HepG2 (cell line): ENCODE results near the gene CHPF. TPM values are rescaled to one million over a fixed set of nuclear protein-coding genes. Genes with fewer than 3 reads are reported as not detected.

Source experiments
- AGO1 ChIP-seq: fragments of 200-400 bp; formaldehyde crosslinking; IDR thresholded peaks from 2 replicates; pipeline ENCODE4 v1.6.1; 2017; ENCODE audit warnings: mild to moderate bottlenecking, low read depth, low read length, moderate library complexity; ENCODE audit not compliant: poor library complexity, severe bottlenecking
- CAMTA2 ChIP-seq: sonication (generic); formaldehyde crosslinking; IDR thresholded peaks from 2 replicates; pipeline ENCODE4 v1.4.0; 2020; ENCODE audit warnings: mild to moderate bottlenecking, missing genetic modification reagents, borderline replicate concordance
- MIER3 ChIP-seq: IDR thresholded peaks from 2 replicates; pipeline ENCODE4 v1.6.1; 2016; ENCODE audit warnings: missing compliant biosample characterization, borderline replicate concordance
- MXI1 ChIP-seq: IDR thresholded peaks from 3 replicates; pipeline ENCODE4 v1.6.1; 2012; ENCODE audit warnings: low read depth, low read length, inconsistent platforms, borderline replicate concordance
- PHF20 ChIP-seq: sonication (generic); formaldehyde crosslinking; IDR thresholded peaks from 2 replicates; pipeline ENCODE4 v1.5.0; 2020; ENCODE audit warnings: mild to moderate bottlenecking, missing genetic modification reagents
- PHF8 ChIP-seq: sonication (generic); formaldehyde crosslinking; IDR thresholded peaks from 2 replicates; pipeline ENCODE4 v1.5.0; 2020; ENCODE audit warnings: missing genetic modification reagents
- RBM22 ChIP-seq: fragments of 200-400 bp; formaldehyde crosslinking; optimal IDR thresholded peaks from 2 replicates; pipeline ENCODE3; 2017; ENCODE audit warnings: mild to moderate bottlenecking, low read length, moderate library complexity
- SIX1 ChIP-seq: sonication (generic); formaldehyde crosslinking; IDR thresholded peaks from 2 replicates; pipeline ENCODE4 v1.4.0; 2020; ENCODE audit warnings: missing genetic modification reagents, borderline replicate concordance
- TBL1XR1 ChIP-seq: fragments of 150-350 bp; IDR thresholded peaks from 2 replicates; pipeline ENCODE4 v1.6.1; 2014; ENCODE audit warnings: borderline replicate concordance, low read length; ENCODE audit not compliant: partially characterized antibody
- ZFP36L2 ChIP-seq: sonication (generic); formaldehyde crosslinking; IDR thresholded peaks from 2 replicates; pipeline ENCODE4 v1.4.0; 2020; ENCODE audit warnings: missing genetic modification reagents
- ZMYM4 ChIP-seq: sonication (generic); formaldehyde crosslinking; IDR thresholded peaks from 2 replicates; pipeline ENCODE4 v1.8.1; 2023; ENCODE audit warnings: mild to moderate bottlenecking, missing genetic modification reagents
- ZNF3 ChIP-seq: IDR thresholded peaks from 2 replicates; pipeline ENCODE4 v1.7.0; 2017; ENCODE audit warnings: inconsistent platforms
- ZNF407 ChIP-seq: sonication (generic); formaldehyde crosslinking; IDR thresholded peaks from one replicate; pipeline ENCODE4 v1.5.1; 2020; ENCODE audit warnings: mild to moderate bottlenecking, missing genetic modification reagents; ENCODE audit errors: not compliant biosample characterization
- ZNF446 ChIP-seq: sonication (generic); formaldehyde crosslinking; IDR thresholded peaks from 2 replicates; pipeline ENCODE4 v1.5.0; 2020; ENCODE audit warnings: mild to moderate bottlenecking, missing genetic modification reagents
- polyA plus RNA-seq, 8 experiments: library from polyadenylated mRNA; depleted of rRNA in 3 of 8; stranded (reverse) in 7 of 8; unstranded in 1 of 8; fragments of >200 nt; fragmentation: Illumina TruSeq in 4 of 8; extraction: Trizol in 4 of 8; gene quantifications; 2 replicates each; pipeline versions ENCODE4 v1.2.1 to v1.2.3, GENCODE V29; 2011 to 2016; ENCODE audit warnings: low read depth in 4 of 8, missing spikeins in 1 of 8, mixed read lengths in 1 of 8; ENCODE audit not compliant: insufficient read depth in 1 of 8
- total RNA-seq, 5 experiments: library from RNA; depleted of rRNA; stranded (reverse); fragments of >200 nt; fragmentation: Illumina TruSeq; extraction: Trizol; gene quantifications; 2 replicates each; pipeline ENCODE4 v1.2.3, GENCODE V29; 2016; ENCODE audit warnings: low read depth in 1 of 5
- TF ChIP-seq, protein P1 (sequence below): IDR thresholded peaks from 2 replicates; pipeline ENCODE4 v1.6.1; 2016; ENCODE audit warnings: low read depth, missing genetic modification reagents, missing compliant biosample characterization

CHPF gene
- total and polyA plus RNA-seq, 2 of the 13 experiments (the other 11 are each of a cell fraction or from before 2014, with no cell fraction given) = 79.6 to 111 TPM

DNA sequence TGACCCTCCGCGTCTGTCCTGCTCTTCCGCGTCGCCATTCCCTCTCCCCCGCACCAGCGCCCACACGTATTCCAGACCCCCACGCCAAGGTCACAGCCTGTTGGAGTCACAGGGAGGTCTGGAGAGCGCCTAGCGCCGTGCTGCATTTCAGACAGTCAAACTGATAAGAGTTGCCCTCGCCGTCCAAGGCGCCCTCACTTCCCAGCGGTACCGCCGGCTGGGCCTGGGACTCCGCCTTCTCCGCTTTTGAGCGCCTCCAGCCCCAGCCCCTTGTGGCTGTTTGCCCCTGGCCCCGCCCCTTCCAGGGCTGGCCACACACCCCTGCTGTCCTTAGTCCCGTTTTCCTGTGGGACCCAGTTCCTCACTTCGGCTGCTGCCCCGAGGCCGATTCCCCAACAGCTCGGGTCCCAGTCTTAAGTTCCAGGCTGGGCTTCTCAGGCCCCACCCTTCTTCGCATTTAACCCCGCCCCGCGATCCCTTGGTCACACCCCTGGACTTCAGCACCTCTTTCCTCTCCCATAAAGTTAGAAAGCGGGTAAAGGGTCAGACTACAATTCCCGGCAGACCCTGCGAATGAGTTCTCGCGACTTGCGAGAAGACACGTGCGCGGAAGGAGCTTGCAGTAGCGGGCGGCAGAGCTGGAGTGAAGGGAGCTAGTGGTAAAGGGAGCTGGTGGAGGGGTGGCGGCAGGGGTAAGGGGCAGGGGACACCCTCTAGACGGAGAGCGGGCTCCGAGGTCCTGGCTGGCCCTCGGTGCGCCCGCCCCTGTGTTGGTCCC lies 45.1 kb downstream of the CHPF start, which contains the start of gene GMPPA (continued):
- TF ChIP-seq ZNF407 (CRISPR knock-in tag) (no peak), PHF8 (CRISPR knock-in tag) (peak; percentile 64), MIER3 (peak; percentile 10; the same call in 1 of the 2 replicates), ZNF446 (CRISPR knock-in tag) (0 out of 2 replicates have a peak, but pooled peaks have one; percentile 1), TBL1XR1 (peak; percentile 40), MXI1 (peak; percentile 94; the same call in 2 of the 3 replicates), AGO1 (no peak), ZMYM4 (CRISPR knock-in tag) (peak; percentile 42), ZNF3 (CRISPR knock-in tag) (no peak), SIX1 (CRISPR knock-in tag) (no peak), ZFP36L2 (CRISPR knock-in tag) (no peak; the same call in 1 of the 2 replicates), CAMTA2 (CRISPR knock-in tag) (peak; percentile 92), PHF20 (CRISPR knock-in tag) (peak; percentile 80), RBM22 (no peak)
- TF ChIP-seq, protein P1, sequence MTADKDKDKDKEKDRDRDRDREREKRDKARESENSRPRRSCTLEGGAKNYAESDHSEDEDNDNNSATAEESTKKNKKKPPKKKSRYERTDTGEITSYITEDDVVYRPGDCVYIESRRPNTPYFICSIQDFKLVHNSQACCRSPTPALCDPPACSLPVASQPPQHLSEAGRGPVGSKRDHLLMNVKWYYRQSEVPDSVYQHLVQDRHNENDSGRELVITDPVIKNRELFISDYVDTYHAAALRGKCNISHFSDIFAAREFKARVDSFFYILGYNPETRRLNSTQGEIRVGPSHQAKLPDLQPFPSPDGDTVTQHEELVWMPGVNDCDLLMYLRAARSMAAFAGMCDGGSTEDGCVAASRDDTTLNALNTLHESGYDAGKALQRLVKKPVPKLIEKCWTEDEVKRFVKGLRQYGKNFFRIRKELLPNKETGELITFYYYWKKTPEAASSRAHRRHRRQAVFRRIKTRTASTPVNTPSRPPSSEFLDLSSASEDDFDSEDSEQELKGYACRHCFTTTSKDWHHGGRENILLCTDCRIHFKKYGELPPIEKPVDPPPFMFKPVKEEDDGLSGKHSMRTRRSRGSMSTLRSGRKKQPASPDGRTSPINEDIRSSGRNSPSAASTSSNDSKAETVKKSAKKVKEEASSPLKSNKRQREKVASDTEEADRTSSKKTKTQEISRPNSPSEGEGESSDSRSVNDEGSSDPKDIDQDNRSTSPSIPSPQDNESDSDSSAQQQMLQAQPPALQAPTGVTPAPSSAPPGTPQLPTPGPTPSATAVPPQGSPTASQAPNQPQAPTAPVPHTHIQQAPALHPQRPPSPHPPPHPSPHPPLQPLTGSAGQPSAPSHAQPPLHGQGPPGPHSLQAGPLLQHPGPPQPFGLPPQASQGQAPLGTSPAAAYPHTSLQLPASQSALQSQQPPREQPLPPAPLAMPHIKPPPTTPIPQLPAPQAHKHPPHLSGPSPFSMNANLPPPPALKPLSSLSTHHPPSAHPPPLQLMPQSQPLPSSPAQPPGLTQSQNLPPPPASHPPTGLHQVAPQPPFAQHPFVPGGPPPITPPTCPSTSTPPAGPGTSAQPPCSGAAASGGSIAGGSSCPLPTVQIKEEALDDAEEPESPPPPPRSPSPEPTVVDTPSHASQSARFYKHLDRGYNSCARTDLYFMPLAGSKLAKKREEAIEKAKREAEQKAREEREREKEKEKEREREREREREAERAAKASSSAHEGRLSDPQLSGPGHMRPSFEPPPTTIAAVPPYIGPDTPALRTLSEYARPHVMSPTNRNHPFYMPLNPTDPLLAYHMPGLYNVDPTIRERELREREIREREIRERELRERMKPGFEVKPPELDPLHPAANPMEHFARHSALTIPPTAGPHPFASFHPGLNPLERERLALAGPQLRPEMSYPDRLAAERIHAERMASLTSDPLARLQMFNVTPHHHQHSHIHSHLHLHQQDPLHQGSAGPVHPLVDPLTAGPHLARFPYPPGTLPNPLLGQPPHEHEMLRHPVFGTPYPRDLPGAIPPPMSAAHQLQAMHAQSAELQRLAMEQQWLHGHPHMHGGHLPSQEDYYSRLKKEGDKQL = no peak; the same call in 1 of the 2 replicates
